Measurements from ENCODE around the gene PPP1CC. TPM values are rescaled to one million over a fixed set of nuclear protein-coding genes. Genes with fewer than 3 reads are reported as not detected.

Gene PPP1CC
- total RNA-seq, 4 donors from 2014 or later: 103 to 135 (median 126) TPM

DNA sequence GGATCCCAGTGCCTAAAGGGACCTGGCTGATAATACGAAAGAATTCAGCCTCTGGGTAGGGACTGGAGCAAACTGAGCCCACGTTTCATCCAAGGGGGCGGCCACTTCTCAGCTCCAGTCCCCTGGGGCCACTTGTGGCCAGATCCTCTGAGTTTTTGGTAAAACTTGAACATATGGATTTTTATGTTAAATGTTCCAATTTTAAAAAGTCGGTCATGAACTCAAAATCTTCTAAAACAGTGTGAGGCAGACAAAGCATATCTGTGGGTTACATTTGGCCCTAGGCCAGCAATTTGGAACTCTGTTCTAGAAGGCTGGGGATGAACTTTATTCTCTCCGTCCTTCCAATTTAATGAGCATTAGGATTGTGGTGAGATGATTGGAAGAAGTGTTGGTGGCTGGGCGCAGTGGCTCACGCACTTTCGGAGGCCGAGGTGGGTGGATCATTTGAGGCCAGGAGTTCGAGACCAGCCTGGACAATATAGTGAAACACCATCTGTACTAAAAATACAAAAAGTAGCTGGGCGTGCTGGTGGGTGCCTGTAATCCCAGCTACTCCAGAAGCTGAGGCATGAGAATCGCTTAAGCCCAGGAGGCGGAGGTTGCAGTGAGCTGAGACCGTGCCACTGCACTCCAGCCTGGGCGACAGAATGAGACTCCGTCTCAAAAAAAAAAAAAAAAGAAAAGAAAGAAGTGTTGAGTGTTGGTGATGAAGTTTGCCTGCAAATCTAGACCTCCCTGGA is 3.0 kb upstream of the PPP1CC start:
- Histone ChIP-seq H3K36me3 (no peaks in the 10 kb centered on the region), H3K4me1 (peaks cover 0 to 38% (median 14%) of the 10 kb centered on the region in 3 donors), H3K9me3 (no peaks in the 10 kb centered on the region), H3K27me3 (no peaks in the 10 kb centered on the region), H3K4me3 (no peak overlapping the region), H3K27ac (peak overlapping the region in 3 of 4 donors; percentile 42 to 94 (median 48))
- TF ChIP-seq POLR2AphosphoS5 (IDR thresholded peaks at IDR 0.05): no peak
- TF ChIP-seq, protein P1, sequence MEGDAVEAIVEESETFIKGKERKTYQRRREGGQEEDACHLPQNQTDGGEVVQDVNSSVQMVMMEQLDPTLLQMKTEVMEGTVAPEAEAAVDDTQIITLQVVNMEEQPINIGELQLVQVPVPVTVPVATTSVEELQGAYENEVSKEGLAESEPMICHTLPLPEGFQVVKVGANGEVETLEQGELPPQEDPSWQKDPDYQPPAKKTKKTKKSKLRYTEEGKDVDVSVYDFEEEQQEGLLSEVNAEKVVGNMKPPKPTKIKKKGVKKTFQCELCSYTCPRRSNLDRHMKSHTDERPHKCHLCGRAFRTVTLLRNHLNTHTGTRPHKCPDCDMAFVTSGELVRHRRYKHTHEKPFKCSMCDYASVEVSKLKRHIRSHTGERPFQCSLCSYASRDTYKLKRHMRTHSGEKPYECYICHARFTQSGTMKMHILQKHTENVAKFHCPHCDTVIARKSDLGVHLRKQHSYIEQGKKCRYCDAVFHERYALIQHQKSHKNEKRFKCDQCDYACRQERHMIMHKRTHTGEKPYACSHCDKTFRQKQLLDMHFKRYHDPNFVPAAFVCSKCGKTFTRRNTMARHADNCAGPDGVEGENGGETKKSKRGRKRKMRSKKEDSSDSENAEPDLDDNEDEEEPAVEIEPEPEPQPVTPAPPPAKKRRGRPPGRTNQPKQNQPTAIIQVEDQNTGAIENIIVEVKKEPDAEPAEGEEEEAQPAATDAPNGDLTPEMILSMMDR (IDR thresholded peaks at IDR 0.05): no peak
- TF ChIP-seq POLR2A (IDR thresholded peaks at IDR 0.05): no peak
- TF ChIP-seq EP300 (IDR thresholded peaks at IDR 0.05): no peak
- WGBS, 2 donors (ENCODE audit: low coverage in 1 of 2): 76 to 83% methylated on average over 7 to 14 of the region's 16 CpGs
- no peak for ATAC-seq

- no peaks in the 10 kb centered on the region for H3K9me3 ChIP-seq
- H3K27ac ChIP-seq: peak overlapping the region in 3 of 4 donors; percentile 42 to 94 (median 48)
These were observed 2.0 kb upstream of the PPP1CC start for GRCh38 chr12:110744601-110745264.

GRCh38 chr12:110744151-110744571 is 1.5 kb upstream of the PPP1CC start:
- no peaks in the 10 kb centered on the region for H3K36me3 ChIP-seq
- no peak for ATAC-seq
- TF ChIP-seq POLR2A (IDR thresholded peaks at IDR 0.05) (no peak), EP300 (IDR thresholded peaks at IDR 0.05) (no peak), POLR2AphosphoS5 (IDR thresholded peaks at IDR 0.05) (peak; percentile 10)
- TF ChIP-seq, protein P1 (IDR thresholded peaks at IDR 0.05): no peak
- no peaks in the 10 kb centered on the region for H3K9me3 ChIP-seq
- peak overlapping the region in 3 of 4 donors; percentile 88 to 94 (median 92) for H3K27ac ChIP-seq
- H3K4me3 ChIP-seq: no peak overlapping the region
- H3K27me3 ChIP-seq: no peaks in the 10 kb centered on the region
- 67 to 69% methylated on average over 1 to 3 of the region's 4 CpGs for WGBS, 2 donors (ENCODE audit: low coverage in 1 of 2)
- peaks cover 0 to 53% (median 19%) of the 10 kb centered on the region in 3 donors for H3K4me1 ChIP-seq

More at GRCh38 chr12:110744601-110745264, 2.0 kb upstream of the PPP1CC start:
- no peak for TF ChIP-seq POLR2AphosphoS5 (IDR thresholded peaks at IDR 0.05)
- no peak for TF ChIP-seq EP300 (IDR thresholded peaks at IDR 0.05)
- TF ChIP-seq, protein P1 (IDR thresholded peaks at IDR 0.05): no peak
- no peak for TF ChIP-seq POLR2A (IDR thresholded peaks at IDR 0.05)
- Histone ChIP-seq H3K36me3 (no peaks in the 10 kb centered on the region), H3K4me3 (no peak overlapping the region), H3K4me1 (peaks cover 0 to 48% (median 15%) of the 10 kb centered on the region in 3 donors), H3K27me3 (no peaks in the 10 kb centered on the region)
- no peak for ATAC-seq
- 73 to 89% methylated on average over 2 to 3 of the region's 5 CpGs for WGBS, 2 donors (ENCODE audit: low coverage in 1 of 2)

- no peak for TF ChIP-seq POLR2A (IDR thresholded peaks at IDR 0.05)
- no peak for TF ChIP-seq POLR2AphosphoS5 (IDR thresholded peaks at IDR 0.05)
- TF ChIP-seq, protein P1 (IDR thresholded peaks at IDR 0.05): no peak
- TF ChIP-seq EP300 (IDR thresholded peaks at IDR 0.05): no peak
- Histone ChIP-seq H3K27me3 (no peaks in the 10 kb centered on the region), H3K27ac (peak overlapping the region in 3 of 4 donors; percentile 88 to 94 (median 92)), H3K4me3 (peak overlapping the region; percentile 95 to 98), H3K36me3 (no peaks in the 10 kb centered on the region), H3K4me1 (peaks cover 0 to 59% (median 24%) of the 10 kb centered on the region in 3 donors), H3K9me3 (no peaks in the 10 kb centered on the region)
- 9 to 50% methylated on average over 6 to 26 of the region's 26 CpGs for WGBS, 2 donors (ENCODE audit: low coverage in 1 of 2)
- peak; percentile 18 for ATAC-seq
These were observed 941 bp upstream of the PPP1CC start for GRCh38 chr12:110743571-110744093.
